Neural progenitor cell (in vitro differentiated cells): ENCODE results near the gene HEY2. TPM values are rescaled to one million over a fixed set of nuclear protein-coding genes. Genes with fewer than 3 reads are reported as not detected.
A peak's percentile ranks its signal among the peaks of the same experiment; 100 is the strongest.

Experiments used
- DNase-seq: peaks from one replicate; pipeline ENCODE4 v3.0.0-alpha.2; 2016; ENCODE audit warnings: low spot score
- H2AFZ ChIP-seq: fragments of 200-600 bp; sonication (generic); replicated peaks from 2 replicates; pipeline ENCODE4 v1.6.1; 2016; ENCODE audit warnings: antibody characterized with exemption
- H3F3A ChIP-seq: fragments of 200-600 bp; sonication (generic); 2 replicates; pipeline ENCODE4 v1.6.1; 2016; ENCODE audit warnings: antibody characterized with exemption, low read depth
- H3K27ac ChIP-seq: fragments of 200-600 bp; sonication (generic); 2 replicates; pipeline ENCODE4 v1.5.1; 2016; ENCODE audit warnings: mild to moderate bottlenecking
- H3K27me3 ChIP-seq: fragments of 200-600 bp; sonication (generic); 2 replicates; pipeline ENCODE4 v1.6.1; 2016; ENCODE audit warnings: mild to moderate bottlenecking, moderate library complexity
- H3K36me3 ChIP-seq: fragments of 200-600 bp; sonication (generic); 2 replicates; pipeline ENCODE4 v1.5.1; 2016
- H3K4me1 ChIP-seq: fragments of 200-600 bp; sonication (generic); 2 replicates; pipeline ENCODE4 v1.6.1; 2016; ENCODE audit warnings: mixed run types
- H3K4me2 ChIP-seq: fragments of 200-600 bp; sonication (generic); 2 replicates; pipeline ENCODE4 v1.6.1; 2016
- H3K4me3 ChIP-seq: fragments of 200-600 bp; sonication (generic); 2 replicates; pipeline ENCODE4 v1.5.1; 2016
- H3K79me2 ChIP-seq: fragments of 200-600 bp; sonication (generic); 2 replicates; pipeline ENCODE4 v1.6.1; 2016; ENCODE audit warnings: low read depth
- H3K9ac ChIP-seq: fragments of 200-600 bp; sonication (generic); 2 replicates; pipeline ENCODE4 v1.6.1; 2016
- H3K9me3 ChIP-seq: fragments of 200-600 bp; sonication (generic); 2 replicates; pipeline ENCODE4 v1.5.1; 2016; ENCODE audit warnings: low read depth
- H4K20me1 ChIP-seq: fragments of 200-600 bp; sonication (generic); 2 replicates; pipeline ENCODE4 v1.6.1; 2016; ENCODE audit warnings: low read depth
- H3K27ac Mint-ChIP-seq: 3 replicates; pipeline ENCODE4 v1.8.0; 2021; ENCODE audit warnings: mixed read lengths
- H3K27me3 Mint-ChIP-seq: 2 replicates; pipeline ENCODE4 v1.8.0; 2022; ENCODE audit warnings: low read depth, mild to moderate bottlenecking, inconsistent platforms, moderate library complexity, mixed read lengths; ENCODE audit not compliant: insufficient read depth
- H3K36me3 Mint-ChIP-seq: 3 replicates; pipeline ENCODE4 v1.8.0; 2021; ENCODE audit warnings: mixed read lengths
- H3K4me1 Mint-ChIP-seq: 3 replicates; pipeline ENCODE4 v1.8.0; 2021; ENCODE audit warnings: mixed read lengths
- H3K4me3 Mint-ChIP-seq: 3 replicates; pipeline ENCODE4 v1.8.0; 2021; ENCODE audit warnings: mild to moderate bottlenecking, moderate library complexity, mixed read lengths
- H3K9me3 Mint-ChIP-seq: 3 replicates; pipeline ENCODE4 v1.8.0; 2020; ENCODE audit warnings: mixed read lengths
- CTCF ChIP-seq: fragments of 200-600 bp; sonication (generic); IDR thresholded peaks from 2 replicates; pipeline ENCODE4 v1.5.1; 2017; ENCODE audit warnings: antibody characterized with exemption, mild to moderate bottlenecking
- EZH2 ChIP-seq: fragments of 200-600 bp; sonication (generic); IDR thresholded peaks from 2 replicates; pipeline ENCODE4 v1.6.1; 2017; ENCODE audit warnings: antibody characterized with exemption, mild to moderate bottlenecking, moderate library complexity
- EZH2phosphoT487 ChIP-seq: fragments of 200-600 bp; sonication (generic); IDR thresholded peaks from 2 replicates; pipeline ENCODE4 v1.6.1; 2017; ENCODE audit warnings: antibody characterized with exemption
- total RNA-seq: library from RNA; depleted of rRNA; stranded (reverse); fragments of >200 nt; gene quantifications from 2 replicates; pipeline ENCODE4 v1.2.3, GENCODE V29; 2015; ENCODE audit warnings: low replicate concordance

The HEY2 gene
- total RNA-seq, 1 donor from 2014 or later: 1.1 TPM

- peaks cover 10% of the 10 kb centered on the region for H3K4me1 ChIP-seq
- H3F3A ChIP-seq: peaks cover 20% of the 10 kb centered on the region
- H2AFZ ChIP-seq: no peak overlapping the region
- no peak for DNase-seq
- H3K9me3 Mint-ChIP-seq: no peaks in the 10 kb centered on the region
- H3K27me3 Mint-ChIP-seq: peaks cover 3% of the 10 kb centered on the region
- no peak overlapping the region for H3K4me2 ChIP-seq
- no peaks in the 10 kb centered on the region for H3K9me3 ChIP-seq
- no peak overlapping the region for H3K27ac ChIP-seq
- H3K4me3 Mint-ChIP-seq: no peak overlapping the region
- no peak overlapping the region for H3K4me3 ChIP-seq
- no peaks in the 10 kb centered on the region for H3K36me3 ChIP-seq
- H3K36me3 Mint-ChIP-seq: no peaks in the 10 kb centered on the region
- H3K9ac ChIP-seq: no peak overlapping the region
- peaks cover 18% of the 10 kb centered on the region for H3K4me1 Mint-ChIP-seq
- H4K20me1 ChIP-seq: no peaks in the 10 kb centered on the region
- TF ChIP-seq EZH2: no peak
- peak; percentile 10 for TF ChIP-seq CTCF
- no peak overlapping the region for H3K27ac Mint-ChIP-seq
- no peaks in the 10 kb centered on the region for H3K79me2 ChIP-seq
- no peaks in the 10 kb centered on the region for H3K27me3 ChIP-seq
Measured at GRCh38 chr6:125787791-125788190, 38.4 kb downstream of the HEY2 start.

- H3K4me3 Mint-ChIP-seq: peak overlapping the region; percentile 92
- Histone ChIP-seq H3K4me2 (peak overlapping the region; percentile 77), H3K27me3 (no peaks in the 10 kb centered on the region), H4K20me1 (no peaks in the 10 kb centered on the region), H3K9ac (no peak overlapping the region), H2AFZ (no peak overlapping the region), H3F3A (peaks cover 20% of the 10 kb centered on the region), H3K36me3 (no peaks in the 10 kb centered on the region), H3K4me1 (peaks cover 10% of the 10 kb centered on the region), H3K4me3 (no peak overlapping the region), H3K9me3 (no peaks in the 10 kb centered on the region), H3K27ac (no peak overlapping the region), H3K79me2 (no peaks in the 10 kb centered on the region)
- H3K36me3 Mint-ChIP-seq: no peaks in the 10 kb centered on the region
- H3K27me3 Mint-ChIP-seq: peaks cover 3% of the 10 kb centered on the region
- no peak for DNase-seq
- peak overlapping the region; percentile 97 for H3K27ac Mint-ChIP-seq
- H3K4me1 Mint-ChIP-seq: peaks cover 18% of the 10 kb centered on the region
- H3K9me3 Mint-ChIP-seq: no peaks in the 10 kb centered on the region
- TF ChIP-seq CTCF (no peak), EZH2 (no peak), EZH2phosphoT487 (no peak)
Measured at GRCh38 chr6:125789167-125789566, 39.7 kb downstream of the HEY2 start.

- Histone ChIP-seq H3F3A (peaks cover 20% of the 10 kb centered on the region), H4K20me1 (no peaks in the 10 kb centered on the region), H3K36me3 (no peaks in the 10 kb centered on the region), H3K27ac (no peak overlapping the region), H3K27me3 (no peaks in the 10 kb centered on the region), H3K9ac (peak overlapping the region; percentile 50), H3K79me2 (no peaks in the 10 kb centered on the region), H3K4me1 (peaks cover 10% of the 10 kb centered on the region), H2AFZ (peak overlapping the region; percentile 90), H3K4me2 (peak overlapping the region; percentile 77), H3K9me3 (no peaks in the 10 kb centered on the region), H3K4me3 (peak overlapping the region; percentile 76)
- peaks cover 18% of the 10 kb centered on the region for H3K4me1 Mint-ChIP-seq
- no peaks in the 10 kb centered on the region for H3K36me3 Mint-ChIP-seq
- H3K27me3 Mint-ChIP-seq: peaks cover 3% of the 10 kb centered on the region
- DNase-seq: peak; percentile 59
- H3K4me3 Mint-ChIP-seq: peak overlapping the region; percentile 92
- no peaks in the 10 kb centered on the region for H3K9me3 Mint-ChIP-seq
- TF ChIP-seq EZH2phosphoT487 (no peak), EZH2 (no peak), CTCF (no peak)
- H3K27ac Mint-ChIP-seq: peak overlapping the region; percentile 97
Measured at GRCh38 chr6:125789576-125790357, 40.3 kb downstream of the HEY2 start.
